HG02642 (cell line): ENCODE data around the gene SPON1.
"Not testable (repeated sequence)": the region's sequence is repeated elsewhere in the genome, so short reads cannot be mapped to it uniquely, and the experiment has no call there.

Experiments used
- ATAC-seq: cut with Tn5 transposase; IDR thresholded peaks from one replicate; pipeline ENCODE4 v1.9.1; 2021; ENCODE audit warnings: mild to moderate bottlenecking; ENCODE audit not compliant: unreplicated experiment, poor library complexity

SPON1 gene

DNA sequence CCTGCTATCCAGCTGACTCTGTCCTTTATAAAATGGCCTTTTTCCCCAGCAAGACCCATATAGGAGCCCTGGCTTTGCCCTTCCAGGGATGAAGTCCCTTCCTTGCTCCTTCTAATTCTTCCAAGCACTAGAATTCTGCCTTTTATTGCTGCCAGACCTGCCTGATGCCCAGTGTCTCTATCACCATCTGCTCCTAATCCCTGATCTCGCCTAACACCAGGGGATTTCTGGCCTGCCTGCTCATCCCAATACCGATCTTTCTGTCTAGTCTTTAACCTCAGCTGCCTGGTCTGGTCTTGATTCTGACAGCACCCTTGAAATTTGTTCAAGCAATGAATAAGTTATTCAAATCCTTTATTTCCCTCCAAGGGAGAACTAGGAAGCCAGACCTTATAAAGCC, 150.2 kb downstream of the SPON1 start:
- no peak for ATAC-seq

DNA sequence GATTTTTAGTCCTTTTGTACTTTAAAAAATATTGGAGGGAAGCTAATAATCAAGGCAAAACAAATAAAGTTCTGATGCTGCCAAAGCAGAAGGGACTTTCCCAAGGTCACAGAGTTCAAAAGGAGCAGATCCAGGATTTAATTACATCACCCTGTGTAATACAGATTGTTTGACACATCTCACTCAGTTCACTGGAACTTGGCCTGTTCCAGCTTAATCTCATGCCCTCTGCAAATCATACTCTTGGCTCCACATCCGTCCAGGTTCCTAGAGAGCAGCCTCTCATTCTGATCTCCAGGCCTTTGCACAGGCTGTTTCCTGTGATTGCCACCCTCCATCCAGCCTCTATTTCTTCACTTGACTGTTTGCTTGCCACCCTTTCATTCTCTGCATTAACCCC, 151.7 kb downstream of the SPON1 start:
- ATAC-seq = no peak

DNA sequence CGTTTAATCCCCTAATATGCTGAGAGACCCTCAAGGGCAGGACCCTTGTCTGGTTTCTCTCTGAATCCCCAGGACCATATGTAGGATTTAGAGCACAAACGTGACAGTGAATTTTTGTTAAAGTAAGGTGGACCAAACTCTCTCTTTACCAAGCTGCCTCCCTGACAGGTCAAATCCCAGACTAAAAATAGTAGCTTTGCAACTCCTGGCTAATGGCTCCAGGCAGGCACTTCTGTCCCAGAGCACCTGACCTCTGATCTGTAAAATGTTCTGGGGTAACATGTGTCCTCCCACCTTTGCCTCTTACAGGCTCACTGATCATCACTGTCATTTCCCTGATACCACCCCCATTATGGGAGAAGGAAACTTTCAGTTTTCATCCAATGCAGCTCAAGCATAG, 152.3 kb downstream of the SPON1 start:
- no peak for ATAC-seq

DNA sequence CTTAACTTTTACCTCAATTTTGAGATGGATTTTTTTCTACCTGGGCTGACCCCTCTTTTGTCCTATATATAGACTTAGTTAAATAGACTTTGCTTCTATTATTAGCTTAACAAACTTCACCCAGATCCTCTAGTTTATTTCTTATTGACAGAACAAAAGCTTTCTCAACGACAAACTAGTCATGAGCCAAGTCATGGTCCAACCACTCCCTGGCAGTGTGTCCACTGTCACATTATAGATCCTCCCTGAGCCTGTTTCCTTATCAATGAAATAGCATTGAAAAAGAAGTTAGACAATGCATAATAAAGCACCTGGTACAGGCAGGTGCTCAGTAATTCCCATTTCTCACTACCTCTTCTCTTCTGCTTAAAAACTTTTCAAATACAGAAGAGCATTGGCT, 155.1 kb downstream of the SPON1 start:
- no peak for ATAC-seq

DNA sequence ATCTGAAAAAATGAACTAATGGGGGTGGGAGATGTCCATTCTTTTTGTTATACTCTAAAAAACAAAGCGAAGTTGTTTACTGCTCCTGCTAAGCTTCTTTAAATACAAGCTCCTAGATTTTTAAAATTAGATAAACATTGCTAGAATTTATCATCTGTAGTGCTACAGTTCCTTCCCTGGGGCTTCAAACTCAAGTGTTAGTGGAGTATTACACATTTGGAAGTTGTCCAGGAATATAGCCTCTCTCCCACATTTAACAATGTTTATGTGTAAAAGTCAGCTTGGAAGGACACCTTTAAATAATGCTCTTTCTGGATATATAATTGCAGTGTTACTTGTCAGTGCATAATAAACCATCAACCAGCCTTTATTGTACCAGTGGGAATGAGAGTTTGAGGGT, 155.5 kb downstream of the SPON1 start:
- no peak for ATAC-seq

DNA sequence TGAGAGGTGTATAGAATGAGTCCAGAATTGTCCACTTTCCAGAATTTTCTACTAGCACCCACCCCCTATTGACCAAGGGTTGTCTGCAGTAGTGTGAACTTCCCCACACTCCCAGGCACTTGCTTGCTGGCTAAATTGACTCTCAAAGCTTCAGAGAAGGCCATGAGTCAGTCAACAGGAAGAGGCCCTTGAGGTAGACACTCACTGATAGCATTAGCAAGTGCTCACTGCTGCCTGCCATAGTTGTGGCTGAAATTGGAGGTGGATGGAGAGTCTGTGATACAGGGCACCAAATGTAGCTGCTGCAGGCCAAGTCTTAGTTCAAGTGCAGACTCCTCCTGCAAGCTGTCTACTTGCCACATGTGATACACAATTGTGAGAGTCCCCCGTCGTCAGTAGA, 156.8 kb downstream of the SPON1 start:
- no peak for ATAC-seq

DNA sequence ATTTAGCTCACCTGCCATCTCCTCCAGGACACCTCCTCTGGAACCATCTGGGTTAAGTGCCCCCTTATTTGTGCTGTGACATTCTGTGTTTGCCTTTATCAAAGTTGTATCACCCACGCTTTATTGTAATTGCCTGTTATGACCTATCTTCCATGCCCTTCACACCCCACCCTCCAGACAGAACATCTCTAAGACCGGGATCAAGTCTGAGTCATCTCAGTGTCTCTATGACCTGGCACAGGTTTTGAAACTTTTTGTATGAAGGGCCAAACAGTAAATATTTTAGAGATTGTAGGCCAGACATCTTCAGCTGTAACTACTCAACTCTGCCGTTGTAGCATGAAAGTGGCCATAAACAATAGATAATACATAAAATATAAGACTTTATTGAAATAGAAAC, 161.8 kb downstream of the SPON1 start:
- ATAC-seq = no peak

DNA sequence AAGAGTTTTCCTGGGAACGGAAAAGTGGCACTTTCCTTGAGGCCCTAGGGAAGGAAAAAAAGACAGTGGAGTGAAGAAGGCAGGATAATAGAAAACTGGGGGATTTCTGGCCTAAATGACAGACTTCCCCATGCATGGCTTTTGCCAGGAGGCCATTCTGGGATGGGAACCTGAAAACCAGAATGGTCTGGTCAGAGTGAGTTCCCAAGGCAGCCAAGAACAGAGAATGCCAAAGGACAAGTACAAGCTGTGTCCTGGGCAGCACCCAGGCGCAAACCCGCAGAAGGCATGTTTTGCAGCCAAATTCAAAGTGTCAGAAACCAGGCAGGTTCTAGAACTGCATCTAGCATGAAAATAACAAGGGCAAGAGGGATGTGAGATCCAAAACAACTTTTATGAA, 162.4 kb downstream of the SPON1 start:
- no peak for ATAC-seq

DNA sequence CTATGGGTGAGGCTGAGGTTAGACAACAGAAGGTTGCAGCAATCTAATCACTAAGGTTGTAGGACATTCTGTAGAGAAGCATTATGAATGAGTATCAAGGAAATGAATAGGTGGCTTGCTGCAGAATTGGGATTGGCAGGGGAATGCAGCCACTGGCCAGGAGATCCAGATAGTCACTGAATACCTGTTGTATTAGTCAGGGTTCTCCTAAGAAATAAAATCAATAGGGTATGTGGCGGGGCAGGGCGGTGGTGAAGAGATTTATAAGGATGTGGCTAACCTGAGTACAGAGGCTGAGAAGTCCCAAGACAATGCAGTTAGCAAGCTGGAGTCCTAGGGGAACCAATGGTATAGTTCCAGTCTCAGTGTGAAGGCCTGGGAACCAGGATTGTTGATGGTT, 163.0 kb downstream of the SPON1 start:
- ATAC-seq = no peak

DNA sequence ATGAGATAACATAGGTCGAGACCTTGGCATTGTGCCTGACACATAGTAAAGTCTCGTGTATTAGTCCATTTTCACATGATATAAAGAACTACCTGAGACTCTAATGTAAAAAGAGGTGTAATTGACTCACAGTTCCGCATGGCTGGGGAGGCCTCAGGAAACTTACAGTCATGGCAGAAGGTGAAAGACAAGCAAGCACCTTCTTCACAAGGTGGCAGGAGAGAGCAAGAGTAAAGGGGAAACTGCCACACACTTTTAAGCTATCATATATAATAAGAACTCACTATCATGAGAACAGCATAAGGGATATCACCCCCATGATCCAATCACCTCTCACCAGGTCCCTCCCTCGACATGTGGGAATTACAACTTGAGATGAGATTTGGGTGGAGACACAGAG, 165.2 kb downstream of the SPON1 start:
- no peak for ATAC-seq

DNA sequence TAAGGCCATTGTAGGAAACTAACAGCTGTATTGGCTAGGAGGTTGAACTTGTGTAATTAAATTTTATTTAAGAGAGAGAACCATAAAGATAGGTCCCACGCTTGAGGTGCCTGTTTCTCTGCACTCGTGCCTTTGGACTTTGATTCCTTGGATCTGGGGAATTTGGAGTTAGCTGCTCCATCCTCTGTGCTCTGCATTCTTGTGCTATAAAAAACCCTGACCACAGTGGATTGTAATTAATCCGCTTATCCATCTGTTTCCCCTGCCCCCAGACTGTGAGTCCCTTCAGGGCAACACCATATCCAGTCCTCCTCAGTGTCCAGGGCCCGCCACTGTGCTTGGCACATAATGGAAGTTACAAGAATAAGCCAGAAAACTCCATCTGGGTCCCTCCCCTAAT, 169.8 kb downstream of the SPON1 start:
- no peak for ATAC-seq

DNA sequence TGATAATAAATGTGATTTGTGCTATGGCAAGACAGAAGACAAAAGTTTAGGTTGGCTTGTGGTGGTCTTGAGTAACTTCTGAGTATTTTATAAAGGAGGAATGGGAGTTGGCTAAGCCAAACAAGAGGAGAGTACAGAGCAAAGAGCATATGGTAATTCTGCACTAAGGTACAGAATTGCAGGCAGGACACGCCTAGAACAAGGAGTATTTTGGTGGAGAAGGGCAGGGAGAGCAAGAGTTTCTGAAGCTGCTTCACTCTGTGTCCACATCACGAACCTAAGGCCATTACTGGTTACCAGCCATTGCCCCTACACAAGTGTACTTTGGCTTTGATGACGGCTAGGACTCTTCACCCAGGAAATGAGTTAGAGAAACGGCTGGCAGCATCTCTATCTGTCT, 170.9 kb downstream of the SPON1 start:
- ATAC-seq = no peak

DNA sequence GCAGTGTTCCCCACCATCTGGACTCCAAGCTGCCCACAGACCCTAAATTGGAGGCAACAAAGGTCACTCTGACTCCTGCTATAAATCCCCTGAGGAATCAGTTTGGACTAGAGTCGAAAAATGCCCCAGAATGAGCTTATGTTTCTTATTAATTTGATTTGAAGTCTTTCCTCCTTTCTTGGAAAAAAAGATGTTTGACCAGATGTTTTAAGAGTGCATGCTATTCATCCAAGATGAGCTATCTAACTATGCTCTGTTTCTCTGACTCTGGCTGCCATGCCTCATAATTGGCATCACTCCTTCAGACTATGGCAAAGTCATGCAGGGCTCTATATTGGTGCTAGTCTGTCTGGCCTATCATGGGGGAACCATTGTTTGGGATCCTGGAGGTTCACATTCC, 174.0 kb downstream of the SPON1 start:
- no peak for ATAC-seq

DNA sequence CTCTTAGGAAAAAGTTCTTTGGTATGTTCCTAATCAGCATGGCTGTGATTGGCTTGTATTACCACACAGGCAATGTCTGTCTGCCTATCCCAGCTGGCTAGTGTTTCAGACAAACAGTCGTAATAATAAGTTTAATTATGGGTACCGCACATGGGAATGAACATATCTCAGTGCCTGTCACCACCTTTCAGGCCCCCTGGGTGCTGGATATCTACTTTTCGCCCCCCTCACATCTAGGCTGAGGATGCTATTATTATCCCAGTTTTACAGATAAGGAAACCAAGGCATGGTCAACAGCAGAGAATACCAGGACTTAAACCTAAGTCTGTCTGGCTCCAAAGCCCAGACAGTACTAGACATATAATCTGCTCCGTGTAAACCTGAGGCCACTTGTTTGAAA, 174.8 kb downstream of the SPON1 start:
- no peak for ATAC-seq

DNA sequence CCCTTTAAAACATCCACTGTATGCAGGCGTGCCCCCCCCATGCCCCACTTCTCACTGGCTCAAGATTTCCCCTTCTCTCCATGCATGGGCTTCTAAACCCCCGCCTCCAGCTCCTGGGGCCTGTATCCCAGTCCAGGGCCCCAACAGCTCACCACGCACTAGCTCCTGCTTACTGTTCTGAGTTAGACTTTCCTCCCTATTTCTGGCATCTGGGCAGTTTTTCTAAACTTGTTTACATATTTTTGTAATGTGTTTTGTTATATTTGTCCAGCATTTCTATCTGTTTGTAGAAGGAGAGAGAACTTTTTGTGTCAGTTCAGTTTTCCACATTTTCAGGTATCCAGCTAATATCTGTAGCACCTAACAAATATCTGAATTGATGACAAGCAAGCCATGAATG, 178.5 kb downstream of the SPON1 start:
- ATAC-seq = no peak

DNA sequence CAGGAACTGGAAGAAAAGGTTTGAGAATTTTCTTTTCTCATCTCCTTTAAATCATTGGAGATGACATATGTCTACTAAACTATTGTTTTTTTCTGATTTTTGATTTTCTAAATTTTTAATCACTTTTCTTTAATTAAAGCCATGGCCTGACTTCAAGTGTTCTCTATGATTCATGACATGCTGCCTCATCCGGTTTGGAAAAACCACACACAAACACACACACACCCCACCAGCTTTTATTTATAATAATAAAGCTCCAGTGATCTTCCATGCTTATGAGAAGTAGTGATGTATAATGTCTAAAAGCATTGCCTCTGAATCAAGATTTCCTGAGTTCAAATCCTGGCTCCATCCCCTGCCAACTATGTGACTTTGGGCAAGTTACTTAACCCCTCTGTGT, 179.2 kb downstream of the SPON1 start:
- ATAC-seq = no peak

DNA sequence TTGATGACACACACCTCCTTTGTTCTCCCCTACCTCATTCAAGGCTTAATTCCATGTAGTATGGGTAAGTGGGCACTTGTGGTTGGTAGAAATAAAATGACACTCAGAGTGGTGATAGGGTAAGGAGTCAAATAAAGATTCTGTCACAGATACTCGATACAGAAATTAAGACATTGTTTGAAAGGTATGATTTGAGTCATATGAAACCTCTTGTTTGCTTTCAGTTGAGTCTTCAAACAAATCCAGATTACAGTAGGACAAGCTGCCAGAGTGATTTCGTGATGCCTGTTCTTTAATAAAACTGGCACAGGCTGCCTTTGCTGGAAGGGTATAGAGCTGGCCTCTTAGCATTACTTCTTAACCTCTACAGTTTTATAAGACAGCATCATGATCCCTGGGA, 182.4 kb downstream of the SPON1 start:
- no peak for ATAC-seq

DNA sequence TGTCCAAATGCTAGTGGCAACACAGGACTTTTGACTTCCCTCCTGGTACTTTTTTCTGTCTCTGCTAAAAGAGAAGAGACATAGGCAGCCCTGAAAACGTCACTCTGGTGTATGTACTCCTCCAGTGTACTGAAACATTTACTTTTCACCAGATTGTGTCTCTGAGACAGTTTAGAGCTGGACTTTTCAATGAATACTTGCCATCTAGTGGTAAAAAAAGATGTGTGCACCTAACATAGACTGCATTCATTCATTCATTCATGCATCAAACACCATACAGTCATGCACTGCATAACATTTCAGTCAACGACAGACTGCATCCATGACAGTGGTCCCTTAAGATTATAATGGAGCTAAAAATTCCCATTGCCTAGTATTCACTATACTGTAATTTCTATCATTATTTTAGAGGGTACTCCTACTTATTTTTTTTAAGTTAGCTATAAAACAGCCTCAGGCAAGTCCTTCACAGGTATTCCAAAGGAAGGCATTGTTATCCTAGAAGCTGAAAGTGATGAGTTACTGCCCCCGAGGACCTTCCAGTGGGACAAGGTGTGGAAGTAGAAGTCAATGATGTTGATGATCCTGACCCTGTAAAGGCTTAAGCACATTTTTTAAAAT, 186.2 kb downstream of the SPON1 start:
- no peak for ATAC-seq

DNA sequence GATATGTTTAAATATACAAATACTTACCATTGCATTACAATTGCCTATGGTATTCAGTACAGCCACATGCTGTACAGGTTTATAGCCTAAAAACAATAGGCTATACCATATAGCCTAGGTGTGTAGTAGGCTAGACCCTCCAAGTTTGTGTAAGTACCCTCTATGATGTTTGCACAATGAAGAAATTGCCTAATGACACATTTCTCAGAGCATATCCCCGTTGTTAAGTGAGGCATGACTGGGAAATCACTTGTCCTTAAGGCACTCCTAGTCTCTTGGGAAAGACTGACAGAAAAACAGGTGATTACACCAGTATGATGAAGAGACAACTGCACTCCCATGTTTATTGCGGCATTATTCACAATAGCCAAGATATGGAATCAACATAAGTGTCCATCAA, 187.2 kb downstream of the SPON1 start:
- no peak for ATAC-seq

DNA sequence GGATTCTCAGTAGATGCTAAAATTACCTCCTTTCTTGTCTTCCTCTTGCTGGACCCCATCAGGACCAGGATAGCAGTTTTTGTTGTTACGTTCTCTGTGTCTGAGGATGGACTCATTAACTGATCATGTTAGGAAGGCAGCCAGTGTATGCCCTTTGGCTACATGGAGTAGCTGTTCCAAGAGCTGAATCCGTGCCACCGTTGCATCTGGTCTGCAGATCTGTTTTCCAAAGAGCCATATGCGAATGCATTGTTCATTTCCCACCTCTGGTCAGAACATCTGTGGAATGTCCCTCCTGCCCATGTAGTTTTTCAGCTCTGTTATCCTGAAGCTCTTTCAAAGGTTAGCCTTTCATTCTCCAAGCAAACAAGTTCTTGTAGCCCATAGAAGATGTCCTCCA, 188.4 kb downstream of the SPON1 start:
- ATAC-seq = no peak

DNA sequence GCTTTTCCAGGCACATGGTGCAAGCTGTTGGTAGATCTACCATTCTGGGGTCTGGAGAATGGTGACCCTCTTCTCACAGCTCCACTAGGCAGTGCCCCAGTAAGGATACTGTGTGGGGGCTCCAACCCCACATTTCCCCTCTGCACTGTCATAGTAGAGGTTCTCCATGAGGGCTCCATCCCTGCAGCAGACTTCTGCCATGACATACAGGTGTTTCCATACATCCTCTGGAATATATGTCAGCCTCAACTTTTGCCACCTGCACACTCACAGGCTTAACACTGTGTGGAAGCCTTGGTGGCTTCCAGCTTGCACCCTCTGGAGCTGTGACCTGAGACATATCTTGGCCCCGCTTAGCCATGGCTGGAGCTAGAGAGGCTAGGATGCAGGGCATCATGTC, 191.6 kb downstream of the SPON1 start:
- ATAC-seq = not testable (repeated sequence)

DNA sequence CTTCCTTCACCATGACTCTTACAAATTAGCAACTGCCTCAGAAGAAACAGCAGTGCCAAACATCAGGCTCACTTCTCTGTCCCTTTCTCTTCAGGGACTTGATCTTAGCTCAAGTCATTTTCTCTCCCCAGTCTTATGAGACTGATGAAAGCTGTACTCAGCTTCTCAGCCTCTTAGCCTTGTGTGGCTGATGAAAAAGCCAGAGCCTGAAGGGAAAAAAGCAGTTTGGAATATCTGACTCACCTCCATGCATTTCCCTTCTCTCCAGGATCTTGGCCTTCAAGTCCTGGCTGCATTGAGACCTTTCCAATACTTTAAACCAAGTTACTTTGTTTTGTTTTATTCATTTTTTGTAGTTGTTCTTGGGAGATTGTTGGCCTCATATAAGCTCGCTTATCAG, 195.9 kb downstream of the SPON1 start:
- ATAC-seq = no peak

DNA sequence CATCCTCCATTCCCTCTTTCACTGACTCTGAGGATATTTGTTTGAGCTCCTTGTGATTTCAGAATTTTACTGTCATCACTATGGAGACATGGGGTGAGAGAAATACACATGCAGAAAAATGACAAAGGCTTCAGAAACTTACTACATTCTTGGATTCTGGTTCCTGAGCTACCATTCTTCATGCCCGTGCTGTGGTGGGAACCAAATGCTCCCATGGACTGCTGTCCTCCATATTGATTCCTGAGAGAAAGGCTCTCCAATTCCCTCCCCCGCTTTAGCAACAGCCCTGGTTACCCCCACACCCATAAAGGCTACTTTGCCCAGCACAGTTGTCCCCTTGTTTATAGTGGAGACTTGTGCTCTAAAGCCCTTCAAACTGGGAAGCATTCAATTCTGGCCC, 201.1 kb downstream of the SPON1 start:
- ATAC-seq = no peak
